Ureter (tissue), 1 donor: ENCODE results near the gene XRCC5. TPM values are rescaled to one million over a fixed set of nuclear protein-coding genes. Genes with fewer than 3 reads are reported as not detected.
"Not testable (repeated sequence)": the region's sequence is repeated elsewhere in the genome, so short reads cannot be mapped to it uniquely, and the experiment has no call there.

Source experiments
- DNase-seq: peaks from one replicate; pipeline ENCODE4 v3.0.0-alpha.2; 2020; ENCODE audit warnings: low spot score
- total RNA-seq: library from RNA; stranded (reverse); gene quantifications from one replicate; pipeline ENCODE4 v1.2.4, GENCODE V29; 2023
- donor health status: DM: yes; HTN: yes; CAD: no.

Gene XRCC5
- 282 TPM for total RNA-seq

DNA sequence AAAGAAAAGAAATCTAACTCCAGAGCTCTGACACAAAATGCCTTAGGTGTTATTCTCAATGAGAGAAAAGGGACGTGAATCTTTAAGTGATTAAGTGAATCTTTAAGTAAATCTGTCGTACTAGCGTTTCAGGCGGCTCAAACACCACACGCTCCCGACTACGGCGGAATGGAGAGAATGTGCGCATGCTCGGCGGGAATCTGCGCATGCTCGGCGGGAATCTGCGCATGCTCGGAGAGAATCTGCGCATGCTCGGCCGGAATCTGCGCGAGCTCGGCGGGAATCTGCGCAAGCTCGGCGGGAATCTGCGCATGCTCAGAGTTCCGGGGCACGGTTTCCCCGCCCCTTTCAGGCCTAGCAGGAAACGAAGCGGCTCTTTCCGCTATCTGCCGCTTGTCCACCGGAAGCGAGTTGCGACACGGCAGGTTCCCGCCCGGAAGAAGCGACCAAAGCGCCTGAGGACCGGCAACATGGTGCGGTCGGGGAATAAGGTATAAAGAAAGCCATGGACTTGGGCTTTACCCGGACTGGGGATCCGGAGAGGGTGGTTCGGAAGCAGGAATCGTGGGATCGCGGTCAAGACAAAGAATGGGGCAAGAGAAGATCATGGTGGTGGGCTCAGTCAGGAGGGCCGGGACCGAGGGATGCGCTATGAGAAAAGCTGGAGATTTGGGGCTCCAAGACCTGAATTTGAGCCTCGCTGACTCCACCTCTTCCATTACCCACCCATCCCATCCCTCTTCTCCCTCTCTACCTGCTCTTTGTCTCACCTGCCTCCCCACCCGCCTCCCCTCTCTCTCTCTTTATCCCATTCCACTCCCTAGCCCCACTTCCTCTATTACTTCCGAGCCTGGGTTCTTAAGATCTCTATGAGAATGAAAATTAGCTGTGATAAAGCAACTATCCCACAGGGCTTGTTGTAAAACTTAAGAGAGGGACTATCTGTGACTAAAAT lies at the start of gene XRCC5:
XRCC5 (plus strand) TSS at position 382 of the 955 bp plus-strand sequence; CDS start at position 471, 89 bp downstream.
- peak; percentile 97 for DNase-seq

DNA sequence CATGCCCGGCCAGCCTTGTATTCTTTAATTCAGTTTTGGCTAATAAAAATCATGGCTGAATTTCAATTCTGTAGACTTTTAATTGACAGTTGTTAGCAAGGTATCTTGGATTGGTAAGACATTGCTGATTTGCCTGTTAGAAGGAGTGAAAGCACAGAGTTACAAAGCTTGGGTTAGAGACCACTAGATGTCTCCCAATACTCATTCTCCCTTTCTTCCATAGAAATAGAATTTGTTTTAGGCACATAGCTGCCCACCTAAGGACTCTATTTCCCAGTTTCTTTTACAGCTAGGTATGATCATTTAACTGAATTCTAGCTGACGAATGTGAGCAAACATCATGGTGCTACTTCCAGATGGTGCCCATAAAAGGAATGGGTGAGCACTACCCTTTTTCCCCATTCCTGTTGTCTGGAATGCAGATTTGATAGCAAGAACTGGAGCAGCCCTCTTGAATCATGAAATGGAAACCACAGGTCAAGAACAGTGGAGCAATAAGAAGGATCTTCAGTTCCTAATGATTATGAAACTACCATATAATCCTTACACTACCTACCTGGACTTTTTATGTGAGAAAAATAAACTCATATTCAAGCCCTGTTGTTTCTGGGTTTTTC lies 45.0 kb upstream of the XRCC5 start:
- no peak for DNase-seq

DNA sequence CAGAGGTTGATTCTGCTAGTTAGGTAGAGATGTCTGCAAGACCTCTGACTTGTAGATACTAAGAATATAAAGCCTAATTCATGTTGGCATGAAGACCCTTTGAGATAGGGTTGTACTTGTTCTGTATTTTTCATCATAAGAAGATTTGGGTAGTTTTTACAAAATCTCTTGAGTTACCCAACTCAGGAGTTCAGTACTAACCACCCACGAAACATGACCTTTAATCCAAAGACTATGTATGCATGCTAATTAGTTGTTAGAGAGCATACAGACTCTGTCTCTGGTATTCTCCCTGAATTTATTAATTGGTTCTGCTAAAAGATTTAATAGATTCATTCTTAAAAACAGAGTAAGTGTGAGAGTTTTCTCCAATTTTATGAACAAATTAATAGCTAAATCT lies 44.5 kb upstream of the XRCC5 start:
- no peak for DNase-seq

DNA sequence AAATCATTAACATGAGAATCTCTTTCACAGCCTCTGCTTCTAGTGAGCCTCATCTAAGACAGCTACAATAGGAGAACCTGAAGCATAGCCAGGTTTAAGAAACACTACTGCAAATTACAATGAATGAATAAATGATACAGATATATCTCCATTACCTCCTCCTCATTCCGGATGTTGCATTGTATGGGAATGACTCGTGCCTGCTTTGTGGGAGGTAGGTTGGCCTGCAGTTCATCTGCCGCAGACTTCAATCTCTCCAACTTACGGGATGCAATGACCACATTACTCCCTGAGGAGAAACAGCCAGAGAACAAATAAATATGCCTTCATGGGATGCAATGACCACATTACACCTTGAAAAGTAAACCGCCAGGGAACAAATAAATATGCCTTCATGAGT lies 42.9 kb upstream of the XRCC5 start:
- DNase-seq, result no peak

DNA sequence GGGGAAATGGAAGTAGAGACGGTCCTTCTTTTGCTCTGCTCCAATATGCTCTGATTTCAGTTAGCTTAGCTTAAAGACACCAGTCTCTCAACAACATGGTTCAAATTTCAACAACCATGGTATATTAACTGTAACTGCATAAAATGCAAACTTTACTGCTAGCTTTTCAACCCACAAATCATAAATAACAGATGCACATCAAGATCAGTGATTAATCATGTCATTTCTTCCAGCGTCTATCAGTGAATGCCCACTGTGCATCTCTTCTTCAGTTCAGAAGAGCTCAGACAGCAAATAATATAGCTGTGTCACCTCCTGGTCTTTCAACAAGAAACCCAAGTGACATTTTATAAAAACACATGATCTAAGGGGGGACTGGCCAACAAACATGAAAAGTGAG lies 40.1 kb upstream of the XRCC5 start:
- no peak for DNase-seq

DNA sequence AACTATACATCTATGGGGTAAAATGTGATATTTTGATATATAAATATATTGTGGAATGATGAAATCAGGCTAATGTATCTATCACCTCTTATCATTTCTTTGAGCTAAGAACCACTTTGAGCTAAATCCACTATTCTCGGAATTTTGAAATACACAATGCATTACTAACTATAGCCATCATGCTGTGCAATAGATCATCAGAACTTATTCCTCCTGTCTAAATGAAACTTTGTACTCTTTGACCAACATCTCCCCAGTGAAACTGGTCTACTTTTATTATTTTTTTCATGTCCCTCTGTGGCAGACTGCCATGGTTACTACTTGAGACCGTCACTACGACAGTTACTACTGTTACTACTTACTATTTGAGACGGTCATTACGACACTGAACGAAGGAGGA lies 39.0 kb upstream of the XRCC5 start:
- DNase-seq, result no peak

DNA sequence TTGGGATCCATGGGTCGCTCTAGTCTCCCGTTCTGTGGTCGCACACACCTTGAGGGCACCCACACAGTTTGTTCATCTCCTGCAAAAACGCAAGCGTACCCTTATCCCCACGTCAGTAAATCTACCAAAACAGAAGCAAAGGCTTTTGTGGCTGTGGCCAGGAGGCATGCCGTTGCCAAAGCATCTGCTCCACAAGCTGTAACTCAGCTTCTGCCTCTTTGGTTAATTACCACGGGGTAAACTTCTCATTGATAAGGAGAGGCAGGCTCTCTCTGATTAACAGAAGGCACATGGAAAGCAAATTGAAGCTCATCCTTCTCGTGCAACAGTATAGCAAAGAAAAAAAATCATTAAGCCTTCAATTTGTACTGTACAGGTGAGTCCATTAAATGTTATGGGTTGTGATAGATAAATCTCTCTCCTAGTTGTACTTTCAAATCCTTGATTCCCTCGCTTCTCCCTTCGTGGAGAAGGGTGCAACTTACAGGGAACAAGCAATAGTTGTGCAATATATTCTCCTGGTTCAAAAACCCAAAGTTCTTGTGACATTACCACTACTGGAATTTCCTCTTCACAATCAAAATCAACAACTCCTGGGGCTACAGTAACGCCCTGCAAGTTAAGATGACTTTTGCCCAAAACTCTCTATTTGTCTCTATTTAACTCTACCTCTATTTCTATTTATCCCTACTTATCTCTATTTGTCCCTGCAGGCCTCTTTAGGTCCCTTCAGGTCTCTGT lies 37.9 kb upstream of the XRCC5 start:
- DNase-seq, result no peak

DNA sequence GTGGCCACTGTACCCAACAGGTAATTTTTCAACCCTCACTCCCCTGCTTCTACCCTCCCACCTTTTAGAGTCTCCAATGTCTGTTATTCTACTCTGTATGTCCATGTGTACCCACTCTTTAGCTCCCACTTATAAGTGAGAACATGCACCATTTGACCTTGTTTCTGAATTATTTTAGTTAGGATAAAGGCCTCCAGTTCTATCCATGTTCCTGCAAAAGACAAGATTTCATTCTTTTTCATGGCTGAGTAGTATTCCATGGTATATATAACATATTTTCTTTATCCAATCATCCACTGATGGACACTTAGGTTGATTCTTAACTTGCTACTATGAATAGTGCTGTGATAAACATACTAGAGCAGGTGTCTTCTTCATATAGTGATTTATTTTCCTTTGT lies 36.7 kb upstream of the XRCC5 start:
- DNase-seq, result no peak

DNA sequence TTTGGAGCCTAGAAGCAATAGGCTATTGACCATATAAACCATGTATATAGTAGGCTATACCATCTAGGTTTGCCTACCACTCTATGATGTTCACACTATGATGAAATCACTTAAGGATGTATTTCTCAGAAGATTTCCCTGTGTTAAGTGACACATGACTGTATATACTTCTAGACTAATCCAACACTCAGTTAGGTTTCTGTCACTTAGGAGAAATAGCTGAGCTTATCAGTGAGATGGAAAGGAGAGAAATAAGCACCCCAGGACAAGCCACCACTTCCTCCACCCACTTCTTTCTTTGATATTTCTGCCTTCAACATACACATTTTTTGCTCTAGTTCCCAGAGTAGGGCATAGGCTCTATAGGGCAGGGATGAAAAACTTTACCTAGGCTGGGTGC lies 35.4 kb upstream of the XRCC5 start:
- DNase-seq, result no peak

DNA sequence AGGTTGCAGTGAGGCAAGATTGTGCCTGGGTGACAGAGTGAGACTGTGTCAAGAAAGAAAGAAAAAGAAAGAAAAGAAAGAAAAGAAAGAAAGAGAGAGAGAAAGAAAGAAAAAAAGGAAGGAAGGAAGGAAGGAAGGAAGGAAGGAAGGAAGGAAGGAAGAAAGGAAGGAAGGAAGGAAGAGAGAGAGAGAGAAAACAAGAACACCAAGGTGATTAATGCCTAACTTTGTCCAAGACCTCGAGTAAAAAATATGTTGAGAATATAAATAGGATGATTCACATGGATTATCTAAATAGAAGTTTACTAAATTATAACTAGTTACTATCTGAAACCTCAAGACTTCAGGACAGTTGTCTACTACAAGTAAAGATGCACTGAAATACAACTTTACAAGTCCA lies 34.8 kb upstream of the XRCC5 start:
- no peak for DNase-seq

DNA sequence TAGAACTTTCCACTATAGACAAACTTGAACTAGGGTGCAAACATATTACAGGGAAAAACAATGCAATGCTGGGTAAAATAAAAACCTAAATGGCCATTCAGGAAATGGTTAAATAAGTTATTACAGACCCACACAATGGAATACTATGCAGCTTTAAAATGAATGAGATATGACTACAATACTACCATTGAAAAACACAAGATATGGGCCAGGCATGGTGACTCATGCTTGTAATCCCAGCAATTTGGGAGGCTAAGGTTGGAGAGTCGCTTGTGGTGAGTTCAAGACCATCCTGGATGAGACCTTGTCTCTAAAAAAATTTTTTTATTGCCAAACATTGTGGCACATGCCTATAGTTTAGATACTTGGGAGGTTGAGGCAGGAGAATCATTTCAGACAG lies 34.4 kb upstream of the XRCC5 start:
- no peak for DNase-seq

DNA sequence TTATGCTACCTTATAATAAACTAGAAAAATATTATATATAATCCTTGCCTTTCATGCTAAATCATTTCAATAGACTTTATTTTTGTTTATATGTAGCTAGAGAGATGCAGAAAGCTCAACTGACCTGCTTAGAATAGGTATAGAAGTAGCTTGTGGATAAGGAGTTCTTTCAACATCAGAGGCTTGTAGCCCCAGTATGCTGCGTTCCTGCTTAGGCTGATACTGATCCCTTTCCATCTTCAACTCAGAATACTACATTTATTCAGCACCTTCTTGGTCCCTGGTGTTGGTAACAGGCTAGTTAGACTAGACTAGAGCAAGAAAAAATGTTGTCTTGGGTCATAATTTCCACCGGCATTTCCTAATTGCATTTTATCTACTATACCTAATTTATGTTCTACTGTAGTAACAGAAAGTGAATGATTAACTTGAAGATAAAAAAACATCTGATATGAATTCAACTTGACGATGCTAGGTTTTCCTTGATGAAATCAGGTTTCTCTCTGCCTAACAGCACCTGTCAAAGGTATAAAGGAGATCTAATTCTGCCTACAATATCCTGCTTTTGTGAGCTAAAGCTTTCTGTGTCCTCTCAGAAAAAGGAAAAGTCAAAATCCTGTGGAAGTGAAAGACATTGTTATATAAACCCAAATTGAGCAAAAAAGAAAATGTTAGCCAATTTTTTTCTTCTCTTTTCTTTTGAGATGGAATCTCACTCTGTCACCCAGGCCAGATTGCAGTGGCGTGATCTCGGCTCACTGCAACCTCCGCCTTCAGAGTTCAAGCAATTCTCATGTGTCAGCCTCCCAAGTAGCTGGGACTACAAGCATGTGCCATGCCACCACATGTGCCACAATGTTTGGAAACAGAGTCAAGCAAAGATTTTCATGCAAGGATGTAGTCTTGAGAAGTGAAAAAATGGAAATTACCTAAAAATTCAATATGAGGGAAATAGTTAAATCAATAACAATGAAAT lies 33.4 kb upstream of the XRCC5 start:
- DNase-seq, result no peak

DNA sequence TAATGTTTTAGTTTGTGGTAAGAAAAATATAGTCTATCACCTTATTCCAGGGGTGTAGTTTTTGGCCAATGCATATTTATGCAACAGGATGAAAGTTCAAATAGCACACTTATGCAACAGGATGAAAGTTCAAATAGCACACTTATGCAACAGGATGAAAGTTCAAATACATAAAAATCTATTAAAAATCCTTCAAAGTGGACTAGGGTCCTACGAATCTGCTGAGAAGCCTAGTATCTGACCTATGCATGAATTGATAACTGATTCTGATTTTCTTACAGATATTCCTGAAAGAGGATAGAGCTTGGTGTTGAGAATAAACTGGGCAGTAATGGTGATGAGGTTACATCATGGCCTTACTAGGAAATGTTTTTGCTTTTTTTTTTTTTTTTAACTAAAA lies 30.4 kb upstream of the XRCC5 start:
- DNase-seq, result no peak

DNA sequence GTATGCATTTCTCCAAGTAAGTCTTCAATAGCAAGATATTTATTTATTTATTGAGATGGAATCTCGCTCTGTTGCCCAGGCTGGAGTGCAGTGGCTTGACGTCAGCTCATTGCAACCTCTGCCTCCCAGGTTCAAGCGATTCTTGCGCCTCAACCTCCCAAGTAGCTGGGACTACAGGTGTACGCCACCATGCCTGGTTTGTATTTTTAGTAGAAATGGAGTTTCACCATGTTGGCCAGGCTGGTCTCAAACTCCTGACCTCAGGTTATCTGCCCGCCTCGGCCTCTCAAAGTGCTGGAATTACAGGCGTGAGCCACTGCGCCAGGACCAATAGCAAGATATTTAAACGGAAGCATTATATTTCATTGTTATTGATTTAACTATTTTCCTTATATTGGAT lies 29.1 kb upstream of the XRCC5 start:
- DNase-seq, result not testable (repeated sequence)

DNA sequence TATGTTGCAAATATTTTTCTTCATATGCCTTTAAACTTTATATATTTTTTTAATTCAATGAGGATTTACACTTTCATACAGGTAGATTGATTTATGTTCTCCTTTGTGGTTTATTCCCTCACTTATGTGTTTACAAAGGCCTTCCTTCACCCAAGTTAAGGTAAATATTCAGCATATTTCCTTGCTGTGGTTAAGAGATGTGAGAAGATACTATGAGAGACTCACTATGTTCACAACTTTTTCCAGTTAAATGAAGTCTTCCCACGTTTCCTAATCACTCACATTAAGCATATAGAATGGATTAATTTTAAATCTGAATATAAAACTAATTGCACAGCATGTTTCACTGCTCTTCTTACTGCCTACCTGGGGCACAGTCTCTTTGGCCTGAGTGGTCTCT lies 28.1 kb upstream of the XRCC5 start:
- DNase-seq, result no peak

DNA sequence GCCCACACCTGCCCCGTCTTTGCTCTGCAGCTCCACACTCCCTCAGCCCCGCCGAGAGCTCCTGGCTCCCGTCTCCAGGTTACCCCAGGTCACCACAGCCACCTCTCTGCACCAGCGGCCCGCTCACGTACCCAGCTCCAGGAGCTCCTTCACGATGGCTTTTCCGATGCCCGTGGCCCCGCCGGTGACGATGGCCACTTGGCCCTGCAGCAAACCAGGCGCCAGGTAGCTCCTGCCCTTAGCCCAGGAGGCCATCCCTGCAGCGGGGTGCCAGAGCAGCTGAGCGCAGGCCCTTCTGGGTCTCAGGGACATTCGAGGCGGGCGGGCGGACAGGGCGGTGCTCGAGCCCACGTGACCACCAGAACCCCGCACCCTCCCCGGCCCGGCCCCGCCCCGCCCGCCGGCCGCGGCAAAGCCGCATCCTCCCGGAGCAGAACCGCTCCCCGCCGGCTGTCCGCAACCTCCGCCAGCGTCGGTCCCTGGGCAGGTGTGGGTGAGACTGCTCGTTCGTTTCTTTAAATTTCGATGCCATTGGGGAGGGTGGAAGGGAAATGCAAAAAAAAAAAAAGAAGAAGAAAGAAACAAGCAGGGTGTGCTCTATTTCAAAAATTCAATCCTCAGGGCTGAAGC lies 27.5 kb upstream of the XRCC5 start, which contains the start of the genes PECR and TMEM169:
PECR (minus strand) TSS at position 323 of the 630 bp plus-strand sequence; CDS start at position 255, 68 bp downstream.
TMEM169 (plus strand) TSS at position 433 of the 630 bp plus-strand sequence. CDS start 14,045 bp downstream, outside the sequence.
- DNase-seq, result peak; percentile 79

DNA sequence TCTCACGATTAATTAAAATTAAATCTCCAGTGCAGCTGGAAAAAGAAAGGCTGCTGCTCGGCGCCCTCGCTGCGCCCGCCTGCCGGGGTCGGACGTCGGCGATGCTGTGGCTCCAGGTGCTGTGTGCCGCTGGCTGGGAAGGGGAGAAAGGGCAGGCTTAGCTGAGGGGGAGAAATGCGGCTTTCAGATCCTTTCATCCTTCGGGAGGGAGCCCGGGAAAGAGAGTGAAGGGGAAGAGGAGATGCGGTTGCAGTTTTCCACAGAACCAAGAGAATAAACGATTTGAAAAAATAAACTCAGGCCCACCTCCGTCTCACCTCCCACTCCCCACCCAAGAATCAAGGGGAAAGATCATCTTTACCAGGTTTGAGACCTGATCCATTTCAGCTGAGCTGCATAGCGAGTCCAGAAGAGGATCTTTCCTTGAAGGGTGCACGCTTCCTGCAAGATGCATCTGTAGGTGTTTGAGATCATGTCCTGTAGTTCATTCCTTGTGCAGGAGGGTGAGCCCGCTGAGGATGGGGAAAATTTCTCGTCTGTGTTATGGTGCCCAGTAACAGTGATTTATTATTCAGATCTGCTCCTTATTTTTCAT lies 26.9 kb upstream of the XRCC5 start:
- DNase-seq, result no peak

DNA sequence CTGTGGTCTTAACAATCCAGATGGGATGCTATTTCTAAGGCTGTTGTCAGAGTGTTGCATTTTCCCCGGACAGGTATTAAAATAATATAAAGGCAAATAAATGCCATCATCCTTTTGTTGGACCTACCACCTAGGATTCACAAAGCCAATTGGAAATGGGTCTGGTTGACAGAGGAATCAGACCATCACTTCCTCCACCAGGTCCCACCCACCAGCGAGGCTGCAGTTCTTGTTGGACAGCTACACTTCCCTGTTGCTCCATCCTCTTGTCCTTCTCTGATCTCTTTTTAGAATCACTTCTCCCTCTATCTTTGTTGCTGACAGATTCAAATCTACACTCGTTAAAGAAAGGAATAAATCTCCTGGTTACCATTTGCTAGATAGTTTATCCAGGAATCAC lies 26.3 kb upstream of the XRCC5 start:
- no peak for DNase-seq

DNA sequence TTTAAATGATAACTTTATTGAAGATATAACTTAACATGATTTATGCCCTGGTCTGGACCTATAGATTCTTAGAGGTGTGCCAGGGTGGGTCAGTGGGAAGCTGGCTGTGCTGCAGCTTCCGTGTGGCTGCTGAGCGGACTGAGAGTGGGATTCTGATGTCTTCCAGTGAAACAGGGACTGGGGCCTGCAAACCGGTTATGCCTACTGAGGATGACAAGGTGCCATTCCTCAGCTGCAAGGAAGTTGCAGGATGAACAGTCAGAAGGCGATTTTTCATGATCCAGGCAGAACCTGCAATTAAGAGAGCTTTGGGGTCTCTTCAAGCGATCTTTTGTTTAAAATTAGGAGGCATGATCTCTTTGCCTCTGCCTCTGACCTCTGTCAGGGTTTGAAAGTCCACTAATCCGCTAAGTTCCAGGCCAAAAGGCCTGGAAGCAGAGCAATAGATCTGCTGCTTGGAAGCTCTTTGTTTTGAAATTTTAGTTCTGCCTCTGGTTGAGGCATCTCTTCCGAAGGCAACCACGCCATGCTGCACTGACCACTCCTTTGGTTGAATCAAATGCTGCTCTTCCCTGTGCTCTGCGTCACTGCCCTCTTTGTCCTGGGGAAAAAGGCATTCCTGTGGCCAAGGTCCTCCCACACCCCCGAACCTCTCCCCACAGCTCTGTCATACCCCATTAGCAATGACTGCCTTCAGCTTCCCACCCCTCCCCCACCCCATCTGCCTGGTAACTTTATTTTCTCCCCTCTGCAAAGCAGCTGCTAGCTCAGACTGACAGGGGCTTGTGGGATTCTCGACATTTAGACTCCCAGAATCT lies 25.5 kb upstream of the XRCC5 start:
- no peak for DNase-seq
